ENCODE measurements around the gene PARP9. TPM values are rescaled to one million over a fixed set of nuclear protein-coding genes. Genes with fewer than 3 reads are reported as not detected.

Gene PARP9
- total RNA-seq, 1 donor from 2014 or later: 9.1 TPM

DNA sequence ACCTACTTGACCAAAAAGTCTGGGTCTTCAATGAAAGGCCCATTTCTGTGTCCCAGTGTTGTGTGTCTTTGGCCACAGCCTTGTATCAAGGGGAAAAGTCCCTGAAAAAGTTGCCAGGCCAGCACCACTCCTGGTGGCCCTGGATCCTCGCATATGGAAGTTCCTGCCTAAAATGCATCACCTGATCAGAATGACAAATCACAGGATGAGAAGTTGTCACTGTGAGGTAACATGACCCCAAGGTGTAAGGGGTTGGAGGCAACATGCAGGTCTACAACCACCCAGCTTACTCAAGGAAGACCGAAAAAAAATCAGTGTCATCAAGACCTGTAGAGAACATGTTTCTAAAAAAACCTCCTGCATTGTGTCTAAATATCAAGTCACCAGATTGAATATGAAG is 39.0 kb upstream of the PARP9 start:
- Mint-ChIP-seq H3K4me1 (ENCODE audit: low read depth) (no peaks in the 10 kb centered on the region), H3K27ac (ENCODE audit: unreplicated experiment) (no peak overlapping the region), H3K9me3 (ENCODE audit: low read depth) (no peaks in the 10 kb centered on the region), H3K27me3 (ENCODE audit: low read depth) (peaks cover 24% of the 10 kb centered on the region), H3K36me3 (ENCODE audit: low read depth) (peaks cover 2% of the 10 kb centered on the region), H3K4me3 (ENCODE audit: unreplicated experiment) (no peak overlapping the region)
- DNase-seq (ENCODE audit: low spot score): no peak
- TF ChIP-seq, protein P1, sequence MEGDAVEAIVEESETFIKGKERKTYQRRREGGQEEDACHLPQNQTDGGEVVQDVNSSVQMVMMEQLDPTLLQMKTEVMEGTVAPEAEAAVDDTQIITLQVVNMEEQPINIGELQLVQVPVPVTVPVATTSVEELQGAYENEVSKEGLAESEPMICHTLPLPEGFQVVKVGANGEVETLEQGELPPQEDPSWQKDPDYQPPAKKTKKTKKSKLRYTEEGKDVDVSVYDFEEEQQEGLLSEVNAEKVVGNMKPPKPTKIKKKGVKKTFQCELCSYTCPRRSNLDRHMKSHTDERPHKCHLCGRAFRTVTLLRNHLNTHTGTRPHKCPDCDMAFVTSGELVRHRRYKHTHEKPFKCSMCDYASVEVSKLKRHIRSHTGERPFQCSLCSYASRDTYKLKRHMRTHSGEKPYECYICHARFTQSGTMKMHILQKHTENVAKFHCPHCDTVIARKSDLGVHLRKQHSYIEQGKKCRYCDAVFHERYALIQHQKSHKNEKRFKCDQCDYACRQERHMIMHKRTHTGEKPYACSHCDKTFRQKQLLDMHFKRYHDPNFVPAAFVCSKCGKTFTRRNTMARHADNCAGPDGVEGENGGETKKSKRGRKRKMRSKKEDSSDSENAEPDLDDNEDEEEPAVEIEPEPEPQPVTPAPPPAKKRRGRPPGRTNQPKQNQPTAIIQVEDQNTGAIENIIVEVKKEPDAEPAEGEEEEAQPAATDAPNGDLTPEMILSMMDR (IDR thresholded peaks at IDR 0.05): no peak

DNA sequence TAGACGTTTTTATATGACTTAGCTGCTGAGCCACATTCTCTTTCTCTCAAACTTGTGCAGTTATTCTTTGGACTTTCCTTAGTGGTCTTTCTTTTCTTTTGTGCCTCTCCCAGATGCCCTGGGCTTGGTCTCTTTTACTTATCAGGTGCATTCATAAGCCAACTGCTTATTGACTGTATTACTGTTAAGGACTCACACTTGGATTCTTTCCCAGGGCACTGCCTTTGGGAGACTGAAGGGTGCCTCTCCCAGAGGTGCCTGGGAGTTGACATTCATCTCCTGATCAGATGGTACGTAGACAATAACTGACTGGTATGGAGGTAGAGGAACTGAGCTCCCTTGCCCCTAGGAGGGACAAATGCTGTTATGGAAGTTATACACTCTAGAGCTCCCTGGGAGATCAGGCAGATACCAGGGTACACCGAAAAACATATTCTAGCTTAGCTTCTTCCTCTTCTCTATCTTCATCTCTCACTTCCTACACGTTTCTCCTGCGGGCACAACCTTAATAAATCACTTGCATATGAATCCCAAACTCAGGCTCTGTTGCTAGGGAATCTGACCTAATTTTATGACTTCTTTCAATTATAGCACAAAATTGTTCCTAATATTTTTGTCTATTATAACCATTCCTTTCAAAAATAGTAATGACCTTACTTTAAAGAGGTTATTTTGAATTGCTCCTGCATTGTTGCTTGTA is 38.1 kb upstream of the PARP9 start:
- Mint-ChIP-seq H3K4me3 (ENCODE audit: unreplicated experiment) (no peak overlapping the region), H3K36me3 (ENCODE audit: low read depth) (peaks cover 2% of the 10 kb centered on the region), H3K4me1 (ENCODE audit: low read depth) (no peaks in the 10 kb centered on the region), H3K9me3 (ENCODE audit: low read depth) (no peaks in the 10 kb centered on the region), H3K27me3 (ENCODE audit: low read depth) (peaks cover 24% of the 10 kb centered on the region), H3K27ac (ENCODE audit: unreplicated experiment) (no peak overlapping the region)
- TF ChIP-seq, protein P1 (IDR thresholded peaks at IDR 0.05): no peak
- no peak for DNase-seq (ENCODE audit: low spot score)

DNA sequence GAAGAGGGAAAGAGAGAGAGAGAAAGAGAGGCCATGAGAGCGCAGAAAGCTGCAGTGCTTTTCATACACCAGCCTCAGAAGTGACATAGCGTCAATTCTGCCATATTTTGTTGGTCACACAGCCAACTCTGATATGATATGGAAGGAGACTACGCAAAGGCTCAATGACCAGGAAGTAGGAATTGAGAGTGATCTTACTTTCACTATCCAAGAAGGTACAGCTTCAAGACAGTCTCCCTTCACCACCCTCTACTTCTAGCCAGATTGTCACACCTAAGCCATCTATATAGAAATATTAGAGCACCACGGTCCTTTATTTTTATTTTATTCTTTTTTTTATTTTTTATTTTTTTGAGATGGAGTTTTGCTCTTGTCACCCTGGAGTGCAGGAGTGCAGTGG is 34.5 kb upstream of the PARP9 start:
- Mint-ChIP-seq H3K27me3 (ENCODE audit: low read depth) (peaks cover 38% of the 10 kb centered on the region), H3K27ac (ENCODE audit: unreplicated experiment) (no peak overlapping the region), H3K9me3 (ENCODE audit: low read depth) (peaks cover 2% of the 10 kb centered on the region), H3K4me1 (ENCODE audit: low read depth) (no peaks in the 10 kb centered on the region), H3K4me3 (ENCODE audit: unreplicated experiment) (no peak overlapping the region), H3K36me3 (ENCODE audit: low read depth) (peaks cover 2% of the 10 kb centered on the region)
- TF ChIP-seq, protein P1 (IDR thresholded peaks at IDR 0.05): no peak
- DNase-seq (ENCODE audit: low spot score): no peak

DNA sequence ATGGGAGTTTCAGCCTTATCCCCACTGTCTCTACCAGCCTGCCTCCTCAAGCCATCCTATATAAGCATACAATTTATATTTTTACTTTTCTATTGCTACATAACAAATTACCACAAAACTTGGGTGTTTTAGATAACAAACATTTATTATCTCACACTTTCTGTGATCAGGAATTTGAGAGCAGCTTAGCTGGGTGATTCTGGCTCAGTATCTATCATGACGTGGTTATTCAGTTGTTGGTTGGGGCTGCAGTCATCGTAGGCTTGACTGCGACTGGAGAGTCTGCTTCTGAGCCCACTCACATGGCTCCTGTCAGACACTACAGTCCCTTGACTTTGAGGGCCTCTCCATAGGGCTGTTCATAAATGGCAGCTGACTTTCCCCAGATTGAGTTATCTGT is 34.1 kb upstream of the PARP9 start:
- no peak for DNase-seq (ENCODE audit: low spot score)
- Mint-ChIP-seq H3K9me3 (ENCODE audit: low read depth) (peaks cover 2% of the 10 kb centered on the region), H3K27ac (ENCODE audit: unreplicated experiment) (no peak overlapping the region), H3K4me3 (ENCODE audit: unreplicated experiment) (no peak overlapping the region), H3K36me3 (ENCODE audit: low read depth) (peaks cover 2% of the 10 kb centered on the region), H3K4me1 (ENCODE audit: low read depth) (no peaks in the 10 kb centered on the region), H3K27me3 (ENCODE audit: low read depth) (peaks cover 36% of the 10 kb centered on the region)
- TF ChIP-seq, protein P1 (IDR thresholded peaks at IDR 0.05): no peak

DNA sequence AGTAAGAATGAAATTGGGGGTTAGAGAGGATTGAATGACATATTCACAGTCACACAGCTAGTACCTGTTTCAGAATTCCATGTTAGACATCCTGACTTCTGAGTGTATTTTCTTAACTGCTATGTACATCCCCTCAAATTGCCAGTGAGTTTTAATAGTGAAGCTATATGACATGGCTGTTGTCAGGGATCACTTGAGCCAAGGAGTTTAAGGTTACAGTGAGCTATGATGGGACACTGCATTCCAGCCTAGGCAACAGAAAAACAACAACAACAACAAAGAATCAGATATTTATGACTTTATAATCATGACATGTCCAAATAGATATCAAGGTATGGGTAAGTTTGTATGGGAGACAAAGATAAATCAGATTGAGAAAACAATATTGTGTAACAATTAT is 29.9 kb upstream of the PARP9 start:
- H3K4me3 Mint-ChIP-seq (ENCODE audit: unreplicated experiment): no peak overlapping the region
- H3K36me3 Mint-ChIP-seq (ENCODE audit: low read depth): peaks cover 2% of the 10 kb centered on the region
- peaks cover 19% of the 10 kb centered on the region for H3K27me3 Mint-ChIP-seq (ENCODE audit: low read depth)
- no peak overlapping the region for H3K27ac Mint-ChIP-seq (ENCODE audit: unreplicated experiment)
- peaks cover 2% of the 10 kb centered on the region for H3K9me3 Mint-ChIP-seq (ENCODE audit: low read depth)
- no peaks in the 10 kb centered on the region for H3K4me1 Mint-ChIP-seq (ENCODE audit: low read depth)
- no peak for DNase-seq (ENCODE audit: low spot score)
- TF ChIP-seq, protein P1 (IDR thresholded peaks at IDR 0.05): no peak

Measured in chondrocyte (in vitro differentiated cells).